ENCODE measurements around the gene PTCD3.
A peak's percentile ranks its signal among the peaks of the same experiment; 100 is the strongest.

The PTCD3 gene

DNA sequence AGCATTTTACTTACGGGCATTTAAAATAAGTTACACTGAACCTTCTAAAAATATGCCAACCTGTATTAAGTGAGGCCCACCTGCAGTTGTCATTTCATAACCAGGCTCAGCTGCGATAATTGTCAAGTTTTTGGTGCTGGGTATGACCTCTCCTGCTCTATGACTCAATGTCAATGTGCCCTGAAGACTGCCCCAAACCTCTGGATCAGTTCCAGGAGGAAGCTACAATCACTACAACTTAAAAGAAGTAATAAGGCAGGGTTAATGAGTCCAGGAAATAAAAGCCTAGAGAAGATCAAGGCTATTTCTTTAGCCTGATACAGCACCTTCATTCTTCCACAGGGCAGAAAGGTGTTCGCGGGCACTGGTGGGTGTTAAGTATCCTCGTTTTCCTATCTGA is 23.3 kb upstream of the PTCD3 start:
- no peak for DNase-seq

- no peak for DNase-seq
Observed at GRCh38 chr2:86087936-86088850, 17.8 kb upstream of the PTCD3 start.

DNA sequence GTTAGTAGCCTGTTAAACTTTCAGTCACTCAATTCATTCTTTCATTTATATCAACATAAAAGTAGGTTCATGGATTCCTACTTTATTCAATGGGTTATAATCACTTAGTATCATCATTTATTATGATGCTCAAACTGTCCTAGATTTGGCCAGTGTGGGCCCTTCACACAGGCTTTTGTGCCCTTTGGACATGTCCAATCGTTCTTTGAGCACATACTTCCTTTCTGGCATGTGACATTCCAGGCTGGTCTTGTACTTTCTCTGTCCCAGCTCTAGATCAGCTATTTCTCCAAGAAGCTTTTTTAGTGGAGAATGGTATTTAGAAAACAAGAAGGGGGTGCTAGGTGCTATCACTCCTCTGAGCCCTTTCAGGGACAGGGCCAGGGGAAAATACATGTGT is 11.8 kb upstream of the PTCD3 start:
- no peak for DNase-seq

- no peak for DNase-seq
Observed at GRCh38 chr2:86097114-86097896, 8.7 kb upstream of the PTCD3 start.

DNA sequence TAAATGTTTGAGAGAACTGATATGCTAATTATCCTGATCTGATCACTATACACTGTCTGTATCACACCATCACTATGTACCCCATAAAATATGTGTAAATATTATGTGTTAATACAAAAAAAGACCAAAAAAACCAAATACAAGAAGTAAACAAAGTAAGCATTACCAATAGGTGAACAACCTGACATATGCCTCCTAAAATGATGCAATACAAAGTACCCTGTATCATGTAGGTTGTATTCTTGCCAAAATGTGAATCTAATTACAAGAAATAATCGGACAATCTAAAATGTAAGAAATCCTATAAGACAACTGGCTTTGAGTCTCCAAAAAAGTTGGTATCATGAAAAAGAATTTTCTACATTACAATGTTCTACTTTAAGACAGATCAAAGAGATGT is 8.1 kb upstream of the PTCD3 start:
- DNase-seq: no peak

GRCh38 chr2:86102157-86102556 is 3.9 kb upstream of the PTCD3 start:
- DNase-seq: no peak

DNA sequence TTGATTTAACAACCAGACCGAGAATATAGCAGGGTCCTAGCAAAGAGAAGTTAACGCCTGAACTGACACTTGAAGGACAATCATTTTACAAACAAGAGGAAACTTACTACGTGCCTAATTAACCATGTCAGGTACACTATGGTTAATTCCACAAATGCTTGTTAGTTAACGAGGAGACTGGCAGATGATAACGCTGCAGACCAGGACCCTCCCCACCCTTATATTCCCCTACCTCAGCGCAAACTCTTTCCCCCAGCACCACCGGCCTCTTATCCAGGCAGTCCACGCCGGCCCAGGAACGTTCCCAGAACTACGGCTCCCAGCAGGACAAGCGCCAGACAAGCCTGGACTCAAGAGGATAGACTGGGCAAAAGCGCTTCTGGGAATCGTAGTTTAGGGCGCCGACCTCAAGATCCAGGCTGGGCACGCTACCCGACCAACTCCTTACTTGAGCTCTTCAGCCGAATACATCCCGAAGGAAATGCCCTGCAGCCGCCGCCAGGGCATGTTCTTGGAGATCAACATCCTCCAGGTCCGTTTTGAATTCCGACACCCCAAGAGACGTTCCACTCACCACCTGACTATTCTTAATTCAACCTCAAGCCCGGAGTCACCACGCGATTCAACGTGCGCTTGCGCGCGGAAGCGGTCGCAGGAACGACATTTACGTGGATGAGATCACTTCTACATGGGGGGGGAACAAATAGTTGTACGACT is 625 bp upstream of the PTCD3 start, which contains the start of gene POLR1A:
Gene POLR1A, minus strand, starts transcription at position 635 of the 717 bp plus-strand sequence. Its CDS starts 110 bp downstream, at position 525.
- DNase-seq: peak; percentile 94

- no peak for DNase-seq
Observed at GRCh38 chr2:86107031-86107430, 996 bp downstream of the PTCD3 start.

GRCh38 chr2:86118130-86118529 is 12.1 kb downstream of the PTCD3 start:
- DNase-seq: no peak

DNA sequence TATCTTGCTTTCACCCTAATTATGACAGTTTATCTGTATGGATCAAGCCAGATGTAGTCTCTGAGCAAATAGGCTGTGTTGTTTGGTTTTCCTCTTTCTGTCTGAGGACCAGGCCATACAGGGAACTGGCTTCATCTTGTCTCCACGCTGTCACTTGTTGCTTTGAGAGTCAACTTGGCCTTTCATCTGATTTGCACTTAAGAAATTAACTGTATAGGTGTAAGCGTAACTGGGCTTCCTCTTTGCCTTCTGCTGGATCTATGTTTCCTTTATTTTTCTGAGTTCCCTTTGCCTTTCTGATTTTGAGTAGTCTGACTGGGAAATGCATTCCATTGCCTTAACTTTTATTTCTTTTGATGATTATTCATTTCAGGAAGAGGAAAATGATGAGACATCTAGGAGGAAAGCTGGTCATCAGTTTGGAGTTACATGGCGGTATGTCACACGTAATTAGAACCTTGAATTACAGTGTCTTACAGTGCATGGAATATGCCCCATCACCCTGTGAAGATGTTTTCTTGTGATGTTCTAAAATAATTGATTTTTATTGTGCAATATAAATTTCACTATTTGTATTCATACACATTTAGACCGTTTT is 17.4 kb downstream of the PTCD3 start:
- no peak for DNase-seq

GRCh38 chr2:86124683-86125082 is 18.6 kb downstream of the PTCD3 start:
- DNase-seq: no peak

GRCh38 chr2:86134709-86135108 is 28.7 kb downstream of the PTCD3 start:
- no peak for DNase-seq

DNA sequence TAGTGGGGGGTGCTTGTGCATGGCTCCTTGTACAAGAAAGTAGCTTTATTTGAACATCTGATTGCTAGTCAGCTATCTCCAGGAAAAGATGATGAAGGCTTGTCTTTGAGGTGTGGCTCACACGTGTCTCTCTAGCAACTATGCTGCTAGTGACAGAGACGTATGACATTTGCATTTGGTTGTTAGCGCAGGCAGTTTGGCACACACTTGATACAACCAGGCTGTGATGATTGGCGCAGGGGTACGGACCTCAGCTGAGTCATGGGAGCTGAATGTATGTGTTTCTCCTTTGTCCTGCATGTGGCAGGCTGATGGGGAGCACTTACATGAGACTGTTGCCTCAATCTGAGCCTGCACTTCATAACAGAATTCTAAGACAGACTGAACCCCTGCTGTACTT is 29.6 kb downstream of the PTCD3 start:
- DNase-seq: no peak

DNA sequence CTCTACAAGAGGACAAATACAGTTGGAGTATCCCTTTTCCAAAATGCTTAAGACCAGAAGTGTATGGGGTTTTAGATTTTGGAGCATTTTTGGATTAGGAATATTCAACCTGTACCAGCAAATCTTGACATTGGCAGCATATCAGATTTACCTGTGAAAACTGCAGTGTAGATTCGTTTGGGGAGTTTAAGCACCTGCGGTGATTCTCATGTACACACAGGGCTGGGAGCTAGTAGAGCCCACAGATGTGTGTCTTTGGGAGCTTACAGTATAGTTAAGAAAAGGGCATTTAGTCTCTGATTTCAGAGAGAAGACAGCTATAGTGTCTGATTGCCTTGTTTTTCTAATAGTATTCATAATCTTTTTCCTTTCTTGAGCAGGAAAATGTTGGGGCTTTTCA is 30.1 kb downstream of the PTCD3 start:
- DNase-seq: no peak

DNA sequence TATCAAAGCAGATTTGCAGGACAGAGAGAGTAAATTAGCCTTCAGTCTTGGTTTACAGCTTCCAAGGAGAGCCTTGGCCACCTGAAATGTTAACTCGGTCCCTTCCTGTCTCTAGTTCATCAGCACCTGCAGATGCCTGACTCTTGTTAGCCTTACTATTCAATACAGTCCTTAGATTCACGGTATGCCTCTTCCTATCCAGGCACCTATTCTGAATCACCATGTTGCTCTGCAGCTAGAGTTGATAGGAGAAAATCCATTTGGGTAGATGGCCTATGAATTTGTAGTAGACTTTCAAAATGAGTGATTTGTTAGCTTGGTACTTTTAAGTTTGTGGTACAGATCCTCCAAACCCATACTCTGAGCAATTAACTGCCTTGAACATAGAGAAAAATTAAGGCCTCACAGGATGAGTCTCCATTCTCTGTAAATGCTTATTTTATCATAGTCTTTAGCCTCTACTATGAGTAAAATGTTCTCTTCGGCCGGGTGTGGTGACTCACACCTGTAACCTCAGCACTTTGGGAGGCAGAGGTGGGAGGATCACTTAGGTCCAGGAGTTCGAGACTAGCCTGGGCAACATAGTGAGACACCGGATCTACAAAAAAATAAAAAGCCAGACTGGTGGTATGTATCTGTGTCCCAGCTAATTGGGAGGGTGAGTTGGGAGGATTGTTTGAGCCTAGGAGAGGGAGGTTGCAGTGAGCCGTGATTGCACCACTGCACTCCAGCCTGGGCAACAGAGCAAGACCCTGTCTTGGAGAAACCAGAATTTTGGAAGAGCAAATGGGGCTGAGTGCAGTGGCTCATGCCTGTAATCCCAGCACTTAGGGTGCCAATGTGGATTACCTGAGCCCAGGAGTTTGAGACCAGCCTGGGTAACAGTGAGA is 32.9 kb downstream of the PTCD3 start:
- no peak for DNase-seq

DNA sequence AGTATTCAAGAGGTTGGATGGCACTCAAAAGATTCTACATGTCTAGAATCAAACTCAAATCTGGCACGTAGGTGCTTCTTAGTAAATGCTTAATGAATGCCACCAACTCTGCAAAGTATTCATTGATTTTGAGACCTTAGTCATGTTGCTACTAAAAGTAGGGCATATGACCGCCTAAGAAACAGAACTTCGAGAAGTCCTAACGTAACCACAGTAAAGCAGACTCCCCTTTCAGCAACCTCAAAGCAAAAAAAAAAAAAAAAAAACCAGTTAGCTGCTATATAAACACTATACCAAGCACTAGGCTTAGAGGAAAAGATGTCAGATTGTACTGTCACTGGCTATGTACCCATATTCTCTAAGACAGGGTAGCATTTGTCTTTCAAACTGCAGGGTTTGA is 33.9 kb downstream of the PTCD3 start:
- no peak for DNase-seq

GRCh38 chr2:86140969-86141392 is 34.9 kb downstream of the PTCD3 start:
- no peak for DNase-seq

DNA sequence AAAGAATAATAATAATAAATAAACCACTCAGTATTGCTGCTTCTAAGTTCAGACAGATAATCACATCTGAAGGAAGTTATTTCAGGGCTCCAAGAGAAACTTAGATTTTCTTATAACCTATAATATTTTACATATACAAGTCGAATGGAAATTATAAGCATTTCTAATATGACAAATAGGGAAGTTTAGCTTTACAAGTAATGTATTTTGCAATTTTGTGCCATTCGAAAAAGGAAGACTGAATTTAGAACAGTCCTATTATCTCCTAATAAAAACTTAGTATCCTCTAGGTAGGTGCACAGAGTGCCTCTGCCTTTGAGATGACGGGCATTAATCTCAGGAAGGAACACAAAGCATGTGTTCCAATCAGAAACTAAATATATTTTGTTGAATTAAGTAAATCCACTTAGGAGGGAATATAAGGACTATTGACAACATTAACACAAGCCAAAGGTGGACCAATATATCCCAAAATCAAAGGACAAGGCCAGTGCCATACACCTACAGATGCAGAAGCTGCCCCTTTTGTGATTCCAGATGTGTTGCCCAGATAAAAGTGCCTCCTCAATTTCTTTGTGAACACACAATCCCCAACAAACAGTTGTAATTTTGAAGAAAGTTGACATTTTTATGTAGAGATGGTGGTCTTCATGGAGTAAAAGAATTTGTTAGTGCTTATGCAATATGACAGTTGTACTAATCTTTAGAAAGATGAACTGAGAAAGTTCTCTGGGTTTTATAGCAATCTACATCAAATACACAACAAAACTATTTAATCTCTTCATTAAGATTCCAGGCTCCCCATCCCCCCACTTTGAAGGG is 36.6 kb downstream of the PTCD3 start:
- no peak for DNase-seq

DNA sequence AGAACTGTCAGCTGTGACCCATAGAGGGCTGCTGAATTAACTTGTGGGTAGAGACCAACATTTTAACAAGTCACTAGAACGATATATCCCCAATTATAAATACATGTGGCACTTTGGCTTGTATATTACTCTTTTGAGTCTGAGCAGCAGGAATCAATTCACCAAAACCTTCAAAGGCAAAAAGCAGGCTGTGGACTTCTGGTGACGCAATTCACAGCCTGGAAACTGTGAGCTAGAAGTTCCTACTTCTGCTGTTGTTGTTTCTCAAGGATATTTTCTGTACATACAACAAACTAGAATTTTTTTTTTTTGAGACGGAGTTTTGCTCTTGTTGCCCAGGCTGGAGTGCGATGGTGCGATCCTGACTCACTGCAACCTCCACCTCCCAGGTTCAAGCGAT is 37.3 kb downstream of the PTCD3 start:
- DNase-seq: no peak

DNA sequence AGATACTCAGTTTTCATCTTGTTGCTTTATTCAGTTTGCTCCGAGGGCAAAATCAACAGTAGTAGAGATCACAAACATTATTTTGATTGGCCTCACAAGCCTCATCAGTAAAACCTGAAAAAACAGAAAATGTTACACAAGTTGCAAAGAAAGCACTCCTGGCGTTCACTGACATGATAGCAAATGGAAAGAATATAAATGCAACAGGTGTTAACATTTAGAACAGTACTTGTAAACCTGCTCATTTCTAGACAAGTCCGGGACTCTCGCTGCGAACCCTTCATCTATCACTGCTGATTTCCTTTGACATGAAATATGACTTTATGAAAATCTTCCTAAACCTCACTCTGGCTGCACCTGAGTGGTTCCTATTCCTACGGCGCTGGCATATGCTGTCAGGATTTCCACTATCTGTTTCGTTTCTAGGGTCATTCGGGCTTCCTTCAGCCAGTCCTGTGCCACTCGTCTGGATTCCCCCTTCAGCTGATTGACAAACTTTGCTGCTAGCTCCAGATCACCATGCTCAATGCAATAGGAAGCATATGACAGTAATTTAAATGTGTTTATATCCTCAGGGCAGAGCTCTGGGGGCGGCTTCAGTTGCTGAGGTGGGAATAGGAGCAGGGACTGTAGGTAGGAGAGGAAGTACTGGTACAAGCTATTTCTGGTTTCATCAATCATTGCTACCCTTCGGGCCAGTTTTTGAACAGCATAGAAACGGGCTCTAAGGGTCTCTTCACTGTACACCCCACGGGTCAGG is 38.1 kb downstream of the PTCD3 start:
- DNase-seq: no peak
